Activated naive CD4-positive, alpha-beta T cell treated with anti-CD3 and anti-CD28 coated beads, Interleukin-2, amount 50 U/mL, for 16 hours (primary cell): ENCODE results near the gene SLC28A1.

Experiments
- DNase-seq: peaks from one replicate; pipeline ENCODE4 v3.0.0-alpha.2; 2020

Gene SLC28A1

GRCh38 chr15:84887938-84888337 is 3.5 kb downstream of the SLC28A1 start:
- no peak for DNase-seq

- no peak for DNase-seq
Measured at GRCh38 chr15:84888639-84889038, 4.2 kb downstream of the SLC28A1 start.

DNA sequence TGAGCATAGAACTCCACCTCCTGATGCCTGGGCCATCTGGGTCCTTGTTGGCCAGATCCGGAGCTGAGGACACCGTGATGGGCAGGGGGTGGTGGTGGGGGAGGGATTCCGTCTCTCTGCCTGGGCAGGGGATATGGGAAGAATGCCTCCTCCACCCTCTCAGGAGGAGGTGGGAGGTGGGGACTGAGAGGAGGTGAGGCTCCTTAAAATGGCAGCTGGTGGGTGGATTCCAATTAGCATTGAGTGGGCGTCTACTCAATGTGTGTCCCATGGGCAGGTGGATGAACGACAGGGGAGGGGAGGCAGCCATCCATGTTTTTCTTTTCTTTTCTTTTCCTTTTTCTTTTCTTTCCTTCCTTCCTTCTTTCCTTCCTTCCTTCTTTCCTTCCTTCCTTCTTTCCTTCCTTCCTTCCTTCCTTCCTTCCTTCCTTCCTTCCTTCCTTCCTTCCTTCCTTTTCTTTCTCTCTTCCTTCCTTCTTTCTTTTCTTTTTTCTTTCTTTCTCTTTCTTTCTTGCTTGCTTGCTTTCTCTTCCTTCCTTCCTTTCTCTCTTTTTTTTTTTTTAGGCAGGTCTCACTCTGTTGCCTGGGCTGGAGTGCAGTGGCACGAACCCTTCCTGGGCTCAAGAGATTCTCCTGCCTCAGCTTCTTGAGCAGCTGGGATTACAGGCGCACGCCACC is 5.0 kb downstream of the SLC28A1 start:
- no peak for DNase-seq

DNA sequence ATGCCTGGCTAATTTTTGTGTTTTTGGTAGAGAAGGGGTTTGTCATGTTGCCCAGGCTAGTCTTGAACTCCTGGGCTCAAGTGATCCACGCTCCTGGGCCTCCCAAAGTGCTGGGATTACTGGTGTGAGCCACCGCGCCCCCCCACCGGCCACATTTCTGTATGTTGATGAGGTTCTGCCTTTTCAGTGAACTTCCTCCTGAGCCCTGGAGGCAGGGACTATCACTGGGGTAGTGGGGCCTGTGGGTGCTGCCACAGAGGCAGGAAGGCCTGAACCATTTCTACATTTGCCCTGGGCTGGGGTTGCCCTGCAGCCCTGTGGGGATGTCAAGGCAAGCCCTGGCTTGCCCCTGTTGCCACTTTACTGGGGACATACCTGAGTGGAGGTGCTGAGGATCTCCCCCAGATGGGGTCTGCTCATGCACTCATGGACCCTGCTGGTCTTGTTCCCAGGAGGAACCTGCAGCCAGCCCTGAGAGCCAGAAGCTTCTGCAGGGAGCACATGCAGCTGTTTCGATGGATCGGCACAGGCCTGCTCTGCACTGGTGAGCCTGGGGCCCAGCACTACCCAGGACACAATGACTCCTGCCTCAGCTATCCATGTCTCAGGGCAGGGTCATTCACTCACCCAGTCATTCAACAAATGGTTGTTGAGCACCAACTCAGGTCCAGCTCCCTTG is 5.7 kb downstream of the SLC28A1 start:
- DNase-seq = no peak

- no peak for DNase-seq
Measured at GRCh38 chr15:84890670-84891162, 6.3 kb downstream of the SLC28A1 start.

DNA sequence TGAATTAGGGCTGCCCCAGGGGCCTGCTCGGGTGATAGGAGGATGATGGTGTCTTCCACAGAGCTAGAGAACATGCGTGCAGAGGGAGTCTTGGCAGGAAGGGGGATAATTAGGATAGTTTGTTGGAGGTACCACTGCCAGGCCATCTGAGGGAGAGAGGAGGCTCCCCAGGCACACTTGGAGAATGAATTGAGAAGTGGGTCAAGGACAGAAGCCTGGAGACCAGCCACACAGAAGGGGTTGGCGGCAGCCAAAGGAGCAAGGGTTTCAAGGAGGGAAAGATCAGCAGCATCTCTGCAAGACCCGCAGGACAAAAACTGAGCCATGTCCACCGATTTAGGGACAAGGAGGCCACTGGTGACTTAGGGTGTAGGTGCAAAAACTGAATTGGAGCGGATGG is 6.9 kb downstream of the SLC28A1 start:
- DNase-seq = no peak

DNA sequence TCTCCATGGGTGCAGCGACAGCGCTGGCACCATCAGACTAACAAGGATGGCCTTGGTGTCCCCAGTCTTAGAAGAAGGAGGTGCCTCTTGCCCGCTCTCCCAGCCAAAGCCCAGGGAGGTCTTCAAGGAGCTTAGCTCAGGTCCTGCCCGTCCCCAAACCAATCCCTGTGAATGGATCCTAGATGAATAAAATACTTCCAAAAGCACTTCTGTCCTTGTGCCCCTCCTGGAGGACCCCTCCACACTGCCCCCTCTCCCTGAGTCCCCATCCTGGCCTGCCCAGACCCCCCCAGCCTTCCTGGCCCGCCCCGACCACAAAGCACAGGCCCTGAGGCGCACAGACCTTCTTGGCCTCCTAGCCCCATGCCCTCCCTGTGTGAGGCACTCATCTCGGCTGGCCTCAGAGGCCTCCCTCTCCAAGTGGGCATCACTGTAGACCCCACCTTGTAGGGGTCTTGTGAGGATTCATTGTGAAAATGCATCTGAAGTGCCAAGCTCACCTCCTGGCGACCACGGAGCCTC is 8.4 kb downstream of the SLC28A1 start:
- DNase-seq = no peak

GRCh38 chr15:84893607-84894006 is 9.1 kb downstream of the SLC28A1 start:
- DNase-seq = no peak

DNA sequence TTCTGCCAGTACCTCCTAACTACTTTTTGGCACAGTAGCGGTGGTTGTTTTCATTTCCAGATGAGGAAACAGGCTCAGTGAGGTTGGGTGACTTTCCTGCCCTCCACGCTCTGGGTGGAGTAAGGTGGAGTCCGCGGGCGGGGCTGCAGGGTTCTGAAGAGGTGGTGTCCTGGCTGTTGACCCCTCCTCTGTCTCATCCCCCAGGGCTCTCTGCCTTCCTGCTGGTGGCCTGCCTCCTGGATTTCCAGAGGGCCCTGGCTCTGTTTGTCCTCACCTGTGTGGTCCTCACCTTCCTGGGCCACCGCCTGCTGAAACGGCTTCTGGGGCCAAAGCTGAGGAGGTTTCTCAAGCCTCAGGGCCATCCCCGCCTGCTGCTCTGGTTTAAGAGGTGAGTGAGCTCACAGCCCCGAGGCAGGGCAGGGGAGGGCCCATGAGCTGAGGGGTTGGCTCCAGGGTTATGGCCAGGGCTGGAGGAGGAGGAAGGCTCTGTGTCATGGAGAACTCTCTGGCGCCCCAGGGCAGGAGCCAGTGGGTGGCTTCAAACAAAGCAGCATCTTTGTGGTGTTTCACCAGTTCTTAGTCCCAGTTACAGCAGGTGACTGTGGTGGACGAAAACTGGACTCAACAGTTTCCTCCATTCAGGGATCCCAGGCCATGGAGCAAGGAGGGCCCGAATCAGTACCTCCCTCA is 10.4 kb downstream of the SLC28A1 start:
- DNase-seq = no peak

GRCh38 chr15:84898761-84899160 is 14.3 kb downstream of the SLC28A1 start:
- DNase-seq = no peak

GRCh38 chr15:84899750-84900149 is 15.3 kb downstream of the SLC28A1 start:
- DNase-seq = no peak

GRCh38 chr15:84901540-84901939 is 17.1 kb downstream of the SLC28A1 start:
- no peak for DNase-seq

- no peak for DNase-seq
Measured at GRCh38 chr15:84903751-84904150, 19.3 kb downstream of the SLC28A1 start.

DNA sequence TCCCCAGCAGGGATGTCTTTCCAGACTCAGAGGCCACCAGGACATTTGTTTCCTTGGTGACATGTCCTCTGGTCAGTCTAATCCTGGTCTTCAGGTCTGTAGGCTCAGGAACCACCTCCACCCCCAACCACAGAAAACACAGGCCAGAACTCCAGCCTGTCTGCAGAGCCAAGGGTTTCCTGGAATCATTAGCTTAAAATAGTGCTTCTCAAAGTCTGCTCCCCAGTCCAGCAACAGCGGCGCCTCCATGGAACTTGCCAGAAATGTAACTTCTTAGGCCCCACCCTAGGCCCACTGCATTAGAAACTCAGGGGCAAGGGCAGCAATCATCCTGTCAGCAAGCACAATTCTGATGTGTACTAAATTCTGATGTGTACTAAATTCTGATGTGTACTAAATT is 20.0 kb downstream of the SLC28A1 start:
- DNase-seq = no peak

DNA sequence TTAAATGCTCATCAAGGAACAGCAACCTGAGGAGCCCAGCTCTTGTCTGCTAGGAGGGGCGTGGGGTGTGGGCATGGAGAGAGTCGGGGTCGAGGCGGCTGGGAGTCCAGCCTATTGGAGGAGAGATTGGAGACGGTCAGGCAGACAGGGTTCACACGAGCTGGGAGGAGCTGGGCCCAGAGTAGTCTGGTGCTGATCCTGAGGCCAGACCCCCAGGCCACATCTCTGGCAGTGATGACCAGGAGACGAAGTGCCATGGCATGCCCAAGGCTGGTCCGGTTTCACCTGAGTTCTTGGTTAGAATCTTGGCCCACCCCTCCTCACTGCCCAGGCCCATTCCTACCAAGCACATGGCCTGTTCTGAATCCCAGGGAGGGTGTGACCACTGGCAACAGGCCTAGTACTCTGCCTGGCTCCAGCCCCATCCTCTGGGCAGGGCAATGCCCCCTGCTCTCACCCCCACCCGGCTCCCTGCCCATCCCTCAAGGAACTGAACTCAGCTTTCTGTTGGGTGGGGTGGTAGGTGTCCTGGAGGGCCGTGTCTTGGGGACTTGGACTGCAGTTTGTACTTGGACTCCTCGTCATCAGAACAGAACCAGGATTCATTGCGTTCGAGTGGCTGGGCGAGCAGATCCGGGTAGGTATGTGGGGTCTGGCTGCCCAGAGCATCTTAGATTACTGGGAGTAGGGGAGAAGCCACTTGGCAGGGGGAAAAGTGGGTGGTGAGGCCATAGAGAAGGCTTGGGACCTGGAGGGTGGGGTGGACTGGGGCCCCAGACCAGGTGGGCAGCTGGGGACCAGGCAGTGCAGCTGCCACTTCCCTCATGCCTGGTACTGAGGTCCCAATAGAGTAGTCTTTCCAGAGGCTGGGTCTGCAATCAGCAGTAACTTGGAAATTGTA is 20.8 kb downstream of the SLC28A1 start:
- no peak for DNase-seq

DNA sequence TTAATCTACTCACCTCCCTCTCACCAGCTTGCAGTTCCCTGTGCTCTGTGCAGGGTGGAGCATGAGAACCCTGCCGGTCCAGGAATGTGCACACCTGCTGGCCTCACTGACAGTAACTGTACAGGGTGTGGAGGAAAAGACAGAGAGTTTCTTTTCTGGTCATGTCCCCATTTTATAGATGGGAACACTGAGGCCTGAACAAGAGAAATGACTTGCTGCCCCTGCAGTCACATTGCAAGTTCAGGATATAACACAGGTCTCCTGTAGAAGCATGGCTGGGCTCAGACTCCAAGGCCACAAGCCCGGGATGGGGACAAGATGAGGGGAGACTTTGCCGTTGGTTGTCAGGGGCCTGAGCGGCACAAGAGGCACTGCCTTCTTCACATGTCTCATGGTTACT is 23.3 kb downstream of the SLC28A1 start:
- DNase-seq = no peak

- DNase-seq = no peak
Measured at GRCh38 chr15:84908564-84908963, 24.1 kb downstream of the SLC28A1 start.

DNA sequence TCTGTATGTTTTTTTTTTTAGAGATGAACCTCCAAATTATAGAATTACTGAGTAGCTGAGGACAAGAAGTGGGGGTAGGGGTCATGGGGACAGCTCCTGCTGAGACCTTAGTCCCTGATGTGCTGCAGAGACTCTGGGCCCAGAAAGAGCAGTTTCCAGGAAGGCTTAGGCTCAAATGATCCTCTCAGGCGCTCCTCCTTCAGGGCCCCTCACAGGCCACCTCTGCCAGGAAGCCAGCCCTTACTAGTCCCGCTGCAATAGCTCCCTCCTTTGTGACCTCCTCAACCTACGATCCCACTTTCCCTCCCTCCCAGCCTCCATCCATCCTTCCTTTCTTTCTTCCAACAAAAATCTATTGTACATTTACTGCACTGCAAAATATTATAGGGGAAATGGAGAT is 24.6 kb downstream of the SLC28A1 start:
- DNase-seq = no peak

- DNase-seq = no peak
Measured at GRCh38 chr15:84909782-84910181, 25.3 kb downstream of the SLC28A1 start.

- DNase-seq = no peak
Measured at GRCh38 chr15:84910928-84911623, 26.6 kb downstream of the SLC28A1 start.

DNA sequence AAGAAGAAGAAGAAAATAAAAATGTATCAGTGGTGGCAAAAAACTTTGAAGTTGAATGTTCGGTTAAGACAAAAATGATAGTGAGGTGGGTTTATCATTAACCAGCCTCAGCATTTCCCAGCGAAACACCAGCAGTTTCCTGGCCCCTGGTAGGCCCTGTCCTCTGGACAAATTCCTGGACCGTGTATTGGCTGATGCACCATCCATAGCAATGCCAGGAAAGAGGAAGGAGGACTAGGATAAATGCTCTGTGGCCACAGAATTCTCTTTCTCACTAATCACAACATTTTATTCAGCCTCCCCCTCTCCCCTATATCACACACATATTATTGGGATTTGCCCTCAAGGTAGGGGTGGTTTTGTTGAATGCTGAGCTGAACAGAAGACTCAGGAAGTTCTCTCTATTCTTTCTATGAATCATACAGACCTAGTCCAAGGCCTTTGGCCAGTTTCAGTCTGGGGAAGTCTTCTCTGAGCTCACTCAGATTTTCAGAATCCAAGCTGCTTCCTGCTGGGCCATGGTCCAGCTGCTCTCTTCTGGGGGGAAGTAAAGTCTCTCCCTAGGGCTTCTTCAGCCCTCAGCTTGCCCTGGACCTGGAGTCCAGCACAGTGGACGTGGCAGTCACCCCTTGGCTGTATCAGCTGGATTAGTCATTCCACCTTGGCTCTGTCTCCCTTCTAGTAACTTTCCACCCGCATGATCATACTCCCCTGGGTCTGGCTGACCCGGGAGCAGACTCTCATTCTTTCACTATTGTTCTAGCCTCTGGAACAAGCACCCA is 27.6 kb downstream of the SLC28A1 start:
- DNase-seq = no peak
